ENCODE results near the gene CLP1. TPM values are rescaled to one million over a fixed set of nuclear protein-coding genes. Genes with fewer than 3 reads are reported as not detected.

The CLP1 gene
- total RNA-seq, 1 donor from 2014 or later: 20.7 TPM

- Histone ChIP-seq H3K4me3 (ENCODE audit: low read depth, low read length) (no peak overlapping the region), H3K36me3 (ENCODE audit: control insufficient read depth, insufficient read depth, low read length) (no peaks in the 10 kb centered on the region), H3K27me3 (ENCODE audit: control insufficient read depth, insufficient read depth, low read length) (no peaks in the 10 kb centered on the region)
- no peak for TF ChIP-seq CTCF (IDR thresholded peaks at IDR 0.05; ENCODE audit: insufficient read depth, low read length, poor library complexity, severe bottlenecking)
- no peak for DNase-seq (ENCODE audit: low read depth)
These were observed 52.3 kb downstream of the CLP1 start for GRCh38 chr11:57709802-57710367.

Other genes with a start within 250 kb of the CLP1 start
- gene SLC43A3, start 230.6 kb upstream of the CLP1 start, total RNA-seq: 108 and 155 TPM in 2 replicates
- 0.48 and 0.67 TPM in 2 replicates for gene RTN4RL2, start 197.2 kb upstream of the CLP1 start, total RNA-seq
- gene SLC43A1, start 142.1 kb upstream of the CLP1 start, total RNA-seq: 12.5 and 16.7 TPM in 2 replicates
- gene TIMM10, start 127.0 kb upstream of the CLP1 start, total RNA-seq: 49.6 and 66.4 TPM in 2 replicates
- not detected in 2 replicates for gene SMTNL1, start 120.2 kb upstream of the CLP1 start, total RNA-seq
- gene UBE2L6, start 90.1 kb upstream of the CLP1 start, total RNA-seq: 44.0 and 47.1 TPM in 2 replicates
- gene SERPING1, start 60.1 kb upstream of the CLP1 start, total RNA-seq: 18.2 and 21.6 TPM in 2 replicates
- 1.4 TPM in 1 of 2 replicates, not detected in the other for gene YPEL4, start 7.8 kb upstream of the CLP1 start, total RNA-seq
- gene ZDHHC5, start 10.4 kb downstream of the CLP1 start, total RNA-seq: 62.4 and 69.2 TPM in 2 replicates
- 26.8 and 27.6 TPM in 2 replicates for gene MED19, start 54.5 kb downstream of the CLP1 start, total RNA-seq
- 74.0 and 79.8 TPM in 2 replicates for gene TMX2, start 54.8 kb downstream of the CLP1 start, total RNA-seq
- 249 and 278 TPM in 2 replicates for gene SELENOH, start 83.7 kb downstream of the CLP1 start, total RNA-seq
- not detected in 2 replicates for gene BTBD18, start 94.1 kb downstream of the CLP1 start, total RNA-seq
- gene CTNND1, start 104.0 kb downstream of the CLP1 start, total RNA-seq: 103 and 105 TPM in 2 replicates